ENCODE measurements around the gene SLFN12L. TPM values are rescaled to one million over a fixed set of nuclear protein-coding genes. Genes with fewer than 3 reads are reported as not detected.

SLFN12L gene
- total RNA-seq, 1 experiment from 2014 or later = not detected

DNA sequence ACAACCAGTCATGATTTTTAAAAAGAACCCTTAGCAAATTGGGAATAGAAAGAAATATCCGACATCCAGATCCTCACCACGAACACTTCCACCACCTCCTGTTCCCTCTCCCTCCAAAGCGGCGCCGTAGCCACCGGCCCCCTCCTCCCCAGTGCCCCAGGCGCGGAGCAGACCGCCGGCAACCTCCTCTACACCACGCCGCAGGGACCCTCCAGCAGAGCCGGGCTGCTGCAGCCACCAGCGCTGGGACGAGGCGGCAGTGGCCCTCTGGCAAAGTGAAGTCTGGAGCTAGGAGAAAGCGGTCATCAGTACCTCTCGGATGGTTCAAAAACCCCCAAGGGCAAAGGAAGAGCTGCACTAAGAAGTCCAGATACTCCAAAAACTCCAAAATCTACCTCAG lies 47.5 kb downstream of the SLFN12L start:
- Histone ChIP-seq H3K4me3 (no peak overlapping the region), H4K20me1 (ENCODE audit: insufficient read depth) (no peaks in the 10 kb centered on the region), H3K4me2 (no peak overlapping the region), H3K4me1 (replicated peaks; ENCODE audit: insufficient read depth) (no peaks in the 10 kb centered on the region), H3F3A (ENCODE audit: insufficient read depth, low read depth) (no peaks in the 10 kb centered on the region), H3K9me3 (ENCODE audit: insufficient read depth, low read depth) (no peaks in the 10 kb centered on the region), H3K27ac (no peak overlapping the region), H3K9me2 (ENCODE audit: insufficient read depth) (no peaks in the 10 kb centered on the region), H3K36me3 (ENCODE audit: low read depth) (no peaks in the 10 kb centered on the region), H3K27me3 (ENCODE audit: insufficient read depth, low read depth) (peaks cover 72% of the 10 kb centered on the region), H2AFZ (no peak overlapping the region), H3K79me2 (ENCODE audit: low read depth) (no peaks in the 10 kb centered on the region)
- ChIA-PET POLR2A (ENCODE audit: unreplicated experiment) (no interaction called here), CTCF (interaction anchor here (0.6 kb wide), 1 partner anchor 25 kb away, joined by 4 read pairs; no protein-coding TSS in a partner anchor)
- no peak for DNase-seq
- BruUV-seq (replicated peaks) = no TSS peak
- TF ChIP-seq, protein P1, sequence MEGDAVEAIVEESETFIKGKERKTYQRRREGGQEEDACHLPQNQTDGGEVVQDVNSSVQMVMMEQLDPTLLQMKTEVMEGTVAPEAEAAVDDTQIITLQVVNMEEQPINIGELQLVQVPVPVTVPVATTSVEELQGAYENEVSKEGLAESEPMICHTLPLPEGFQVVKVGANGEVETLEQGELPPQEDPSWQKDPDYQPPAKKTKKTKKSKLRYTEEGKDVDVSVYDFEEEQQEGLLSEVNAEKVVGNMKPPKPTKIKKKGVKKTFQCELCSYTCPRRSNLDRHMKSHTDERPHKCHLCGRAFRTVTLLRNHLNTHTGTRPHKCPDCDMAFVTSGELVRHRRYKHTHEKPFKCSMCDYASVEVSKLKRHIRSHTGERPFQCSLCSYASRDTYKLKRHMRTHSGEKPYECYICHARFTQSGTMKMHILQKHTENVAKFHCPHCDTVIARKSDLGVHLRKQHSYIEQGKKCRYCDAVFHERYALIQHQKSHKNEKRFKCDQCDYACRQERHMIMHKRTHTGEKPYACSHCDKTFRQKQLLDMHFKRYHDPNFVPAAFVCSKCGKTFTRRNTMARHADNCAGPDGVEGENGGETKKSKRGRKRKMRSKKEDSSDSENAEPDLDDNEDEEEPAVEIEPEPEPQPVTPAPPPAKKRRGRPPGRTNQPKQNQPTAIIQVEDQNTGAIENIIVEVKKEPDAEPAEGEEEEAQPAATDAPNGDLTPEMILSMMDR (conservative IDR thresholded peaks at IDR 0.05) = no peak
- TF ChIP-seq EZH2 (IDR thresholded peaks at IDR 0.05; ENCODE audit: low read depth) = no peak
- intact Hi-C loops (cut with micrococcal nuclease; ENCODE audit: unreplicated experiment) = no loop called here

DNA sequence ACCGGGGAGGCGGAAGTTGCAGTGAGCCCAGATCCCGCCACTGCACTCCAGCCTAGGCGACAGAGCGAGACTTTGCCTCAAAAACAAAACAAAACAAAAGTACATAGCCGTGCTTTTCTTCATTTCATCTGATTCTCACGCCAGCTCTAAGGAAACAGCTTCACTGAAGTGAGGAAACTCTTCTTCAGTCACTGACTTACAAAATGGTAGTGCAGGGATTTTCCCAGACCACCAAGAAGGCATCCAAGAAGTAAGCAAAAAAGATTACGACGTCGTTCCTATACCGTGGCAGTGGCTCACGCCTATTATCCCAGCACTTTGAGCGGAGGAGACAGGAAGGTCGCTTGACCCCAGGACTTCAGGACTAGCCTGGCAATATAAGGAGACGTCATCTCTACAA lies 48.5 kb downstream of the SLFN12L start:
- no peaks in the 10 kb centered on the region for H3K79me2 ChIP-seq (ENCODE audit: low read depth)
- ChIA-PET CTCF (no interaction called here), POLR2A (ENCODE audit: unreplicated experiment) (no interaction called here)
- H3K4me1 ChIP-seq (replicated peaks; ENCODE audit: insufficient read depth) = no peaks in the 10 kb centered on the region
- H3K4me3 ChIP-seq = no peak overlapping the region
- no peak for DNase-seq
- no peaks in the 10 kb centered on the region for H3K9me3 ChIP-seq (ENCODE audit: insufficient read depth, low read depth)
- H3K4me2 ChIP-seq = no peak overlapping the region
- no peaks in the 10 kb centered on the region for H3K9me2 ChIP-seq (ENCODE audit: insufficient read depth)
- intact Hi-C loops (cut with micrococcal nuclease; ENCODE audit: unreplicated experiment) = no loop called here
- H3K36me3 ChIP-seq (ENCODE audit: low read depth) = no peaks in the 10 kb centered on the region
- H3F3A ChIP-seq (ENCODE audit: insufficient read depth, low read depth) = no peaks in the 10 kb centered on the region
- no TSS peak for BruUV-seq (replicated peaks)
- no peak for TF ChIP-seq EZH2 (IDR thresholded peaks at IDR 0.05; ENCODE audit: low read depth)
- TF ChIP-seq, protein P1 (conservative IDR thresholded peaks at IDR 0.05) = no peak
- H3K27ac ChIP-seq = no peak overlapping the region
- no peaks in the 10 kb centered on the region for H4K20me1 ChIP-seq (ENCODE audit: insufficient read depth)
- H2AFZ ChIP-seq = no peak overlapping the region
- H3K27me3 ChIP-seq (ENCODE audit: insufficient read depth, low read depth) = peaks cover 67% of the 10 kb centered on the region

DNA sequence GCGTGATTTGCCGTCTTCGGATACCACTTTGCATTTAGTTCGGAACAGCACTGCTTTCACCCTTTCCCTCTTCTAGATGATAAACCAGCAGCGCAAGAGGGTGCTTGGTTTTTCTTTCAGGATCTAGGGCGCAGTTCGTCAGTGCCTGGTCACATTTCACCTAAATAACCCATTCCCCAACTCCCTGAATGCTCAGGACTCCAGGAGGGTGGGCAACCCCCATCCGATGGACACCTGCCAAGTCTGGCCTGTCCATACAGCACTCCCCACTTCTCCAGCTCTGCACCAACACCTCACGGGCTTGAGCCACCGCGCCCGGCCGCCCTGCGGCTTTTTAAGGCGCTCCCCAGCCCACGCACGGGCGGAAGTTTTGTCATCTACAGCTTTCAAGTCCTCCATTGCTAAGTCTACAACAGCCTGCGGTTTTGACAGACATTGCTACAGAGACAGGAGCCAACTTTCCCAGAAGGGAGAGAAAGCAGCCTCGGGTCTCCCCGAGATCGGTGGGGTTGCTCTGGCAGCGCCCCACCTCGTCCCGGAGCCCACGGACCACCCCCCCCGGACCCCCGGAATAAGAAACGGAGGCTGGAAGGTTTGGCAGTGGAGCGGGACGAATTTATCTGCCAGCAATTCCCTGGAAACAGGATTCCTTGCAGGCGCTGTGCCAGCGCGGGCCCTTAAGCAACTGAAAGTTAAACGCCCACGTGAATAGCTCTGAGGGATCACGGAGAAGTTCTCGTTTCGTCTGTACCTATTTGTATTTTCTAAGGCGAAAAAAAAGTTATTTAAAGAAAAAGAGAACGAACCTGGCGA lies 50.4 kb downstream of the SLFN12L start:
- no peak overlapping the region for H3K27ac ChIP-seq
- TF ChIP-seq EZH2 (IDR thresholded peaks at IDR 0.05; ENCODE audit: low read depth) = no peak
- TF ChIP-seq, protein P1 (conservative IDR thresholded peaks at IDR 0.05) = no peak
- H3K4me2 ChIP-seq = no peak overlapping the region
- no peaks in the 10 kb centered on the region for H3F3A ChIP-seq (ENCODE audit: insufficient read depth, low read depth)
- H3K36me3 ChIP-seq (ENCODE audit: low read depth) = no peaks in the 10 kb centered on the region
- H2AFZ ChIP-seq = no peak overlapping the region
- no peak for DNase-seq
- intact Hi-C loops (cut with micrococcal nuclease; ENCODE audit: unreplicated experiment) = no loop called here
- no peaks in the 10 kb centered on the region for H3K9me3 ChIP-seq (ENCODE audit: insufficient read depth, low read depth)
- peaks cover 65% of the 10 kb centered on the region for H3K27me3 ChIP-seq (ENCODE audit: insufficient read depth, low read depth)
- ChIA-PET POLR2A (ENCODE audit: unreplicated experiment) (no interaction called here), CTCF (no interaction called here)
- no peaks in the 10 kb centered on the region for H3K9me2 ChIP-seq (ENCODE audit: insufficient read depth)
- H3K79me2 ChIP-seq (ENCODE audit: low read depth) = no peaks in the 10 kb centered on the region
- no peak overlapping the region for H3K4me3 ChIP-seq
- BruUV-seq (replicated peaks) = no TSS peak
- H3K4me1 ChIP-seq (replicated peaks; ENCODE audit: insufficient read depth) = no peaks in the 10 kb centered on the region
- H4K20me1 ChIP-seq (ENCODE audit: insufficient read depth) = no peaks in the 10 kb centered on the region
